GM21360 (cell line): ENCODE results near the gene TRAPPC10.

ENCODE experiments used
- ATAC-seq: cut with Tn5 transposase; IDR thresholded peaks from one replicate; pipeline ENCODE4 v1.9.1; 2021; ENCODE audit warnings: mild to moderate bottlenecking, moderate library complexity; ENCODE audit not compliant: unreplicated experiment

Gene TRAPPC10

GRCh38 chr21:43981151-43981870 is 30.8 kb upstream of the TRAPPC10 start:
- no peak for ATAC-seq

- no peak for ATAC-seq
These were observed 30.3 kb upstream of the TRAPPC10 start for GRCh38 chr21:43981871-43982210.

- ATAC-seq = no peak
These were observed 29.5 kb upstream of the TRAPPC10 start for GRCh38 chr21:43982489-43983078.

GRCh38 chr21:43983390-43983789 is 28.7 kb upstream of the TRAPPC10 start:
- ATAC-seq = no peak

GRCh38 chr21:43983860-43984420 is 28.2 kb upstream of the TRAPPC10 start:
- ATAC-seq = no peak

GRCh38 chr21:43984905-43985689 is 27.0 kb upstream of the TRAPPC10 start:
- no peak for ATAC-seq

GRCh38 chr21:43985690-43986251 is 26.3 kb upstream of the TRAPPC10 start:
- ATAC-seq = no peak

GRCh38 chr21:43986544-43987451 is 25.3 kb upstream of the TRAPPC10 start:
- ATAC-seq = no peak

GRCh38 chr21:43987509-43987908 is 24.6 kb upstream of the TRAPPC10 start:
- no peak for ATAC-seq

- ATAC-seq = no peak
These were observed 24.1 kb upstream of the TRAPPC10 start for GRCh38 chr21:43988016-43988415.

GRCh38 chr21:43988506-43989230 is 23.4 kb upstream of the TRAPPC10 start:
- ATAC-seq = no peak

GRCh38 chr21:43989401-43989800 is 22.7 kb upstream of the TRAPPC10 start:
- no peak for ATAC-seq

- ATAC-seq = no peak
These were observed 20.6 kb upstream of the TRAPPC10 start for GRCh38 chr21:43991447-43991991.

GRCh38 chr21:43992121-43992520 is 20.0 kb upstream of the TRAPPC10 start:
- ATAC-seq = no peak

- no peak for ATAC-seq
These were observed 18.6 kb upstream of the TRAPPC10 start for GRCh38 chr21:43993420-43993934.

- no peak for ATAC-seq
These were observed 18.0 kb upstream of the TRAPPC10 start for GRCh38 chr21:43994085-43994484.

- no peak for ATAC-seq
These were observed 17.5 kb upstream of the TRAPPC10 start for GRCh38 chr21:43994646-43995045.

GRCh38 chr21:43995521-43996105 is 16.5 kb upstream of the TRAPPC10 start:
- no peak for ATAC-seq
